Measurements from ENCODE around the gene LIN7A. TPM values are rescaled to one million over a fixed set of nuclear protein-coding genes. Genes with fewer than 3 reads are reported as not detected.

The LIN7A gene
- total and polyA plus RNA-seq, 2 of the 4 experiments (the other 2 are of a cell fraction), result 10.8 to 24.7 TPM

DNA sequence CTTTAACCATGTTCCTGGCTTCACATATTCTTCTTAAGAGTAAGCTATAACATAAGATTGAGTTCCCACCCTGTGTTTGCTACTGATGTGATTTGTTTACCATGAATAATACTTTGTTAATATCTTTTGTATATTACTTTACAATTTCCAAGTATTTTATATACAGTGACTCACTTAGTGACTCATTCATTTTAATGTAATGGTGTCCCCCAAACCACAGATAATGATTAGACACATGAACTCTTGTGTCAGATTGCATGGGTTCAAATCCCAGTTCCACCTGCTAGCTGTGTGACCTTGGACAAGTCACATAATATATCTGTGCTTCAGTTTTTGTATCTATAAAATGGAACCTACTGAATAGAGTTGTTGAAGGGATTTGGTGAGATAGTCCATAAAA lies 144.9 kb downstream of the LIN7A start:
- POLR2A ChIA-PET (ENCODE audit: unreplicated experiment), result no interaction called here
- no TSS peak for BruUV-seq (replicated peaks)
- Histone ChIP-seq H3K4me1 (ENCODE audit: control insufficient read depth, insufficient read depth, low read length) (no peaks in the 10 kb centered on the region), H3K27me3 (ENCODE audit: control insufficient read depth, insufficient read depth, low read length) (no peaks in the 10 kb centered on the region), H4K91ac (ENCODE audit: insufficient read depth, low read depth, low read length) (no peak overlapping the region), H3K9ac (ENCODE audit: low read depth, low read length) (no peak overlapping the region), H2BK15ac (ENCODE audit: low read depth, low read length) (no peak overlapping the region), H2AK5ac (ENCODE audit: low read depth, low read length) (no peak overlapping the region), H3K18ac (ENCODE audit: low read depth, low read length) (no peak overlapping the region), H3K9me3 (ENCODE audit: control insufficient read depth, insufficient read depth, low read length) (no peaks in the 10 kb centered on the region), H3K4me3 (ENCODE audit: insufficient read depth, low read depth, low read length) (no peak overlapping the region), H2BK5ac (ENCODE audit: low read depth, low read length, poor library complexity, severe bottlenecking) (no peak overlapping the region), H3K4me2 (ENCODE audit: low read depth, low read length) (no peak overlapping the region), H2BK120ac (ENCODE audit: low read depth, low read length) (no peak overlapping the region), H3K56ac (ENCODE audit: extremely low read depth, insufficient read depth, low read length) (no peak overlapping the region), H3K14ac (replicated peaks; ENCODE audit: low read depth, low read length) (no peak overlapping the region), H2AK9ac (replicated peaks; ENCODE audit: low read depth, low read length, poor library complexity) (no peak overlapping the region), H2AFZ (replicated peaks; ENCODE audit: low read length, poor library complexity) (no peak overlapping the region), H3K27ac (ENCODE audit: insufficient read depth, low read length) (no peak overlapping the region), H4K8ac (ENCODE audit: low read depth in 2 of 2, low read length in 2 of 2) (no peak overlapping the region), H4K5ac (ENCODE audit: low read depth, low read length) (no peak overlapping the region), H3K23ac (ENCODE audit: low read depth, low read length) (no peak overlapping the region), H3K79me1 (ENCODE audit: low read depth in 1 of 2, low read length in 2 of 2) (no peaks in the 10 kb centered on the region), H2BK20ac (ENCODE audit: low read depth, low read length) (no peak overlapping the region), H3K9me1 (ENCODE audit: insufficient read depth, low read length) (no peaks in the 10 kb centered on the region), H4K20me1 (ENCODE audit: insufficient read depth, low read length) (no peaks in the 10 kb centered on the region), H3K4ac (ENCODE audit: low read depth, low read length) (no peak overlapping the region), H3K36me3 (ENCODE audit: control insufficient read depth, insufficient read depth, low read length) (no peaks in the 10 kb centered on the region)
- CTCF ChIA-PET, result no interaction called here
- TF ChIP-seq SMC3 (IDR thresholded peaks at IDR 0.05; ENCODE audit: low read depth, low read length) (no peak), FOS (IDR thresholded peaks at IDR 0.05; ENCODE audit: low read depth, low read length) (peak; percentile 40; the same call in 1 of the 2 replicates)
- DNase-seq, result peak; percentile 56
- dilution Hi-C loops (cut with HindIII; ENCODE audit: low sequenced_read_pairs, unreplicated experiment) (no loop called here), in situ Hi-C loops (cut with MboI; ENCODE audit: low sequenced_read_pairs) (loop anchor here (25.0 kb wide), 1 partner anchor 1381 kb away; no protein-coding TSS in a partner anchor), intact Hi-C loops (cut with micrococcal nuclease) (no loop called here)
- ATAC-seq (ENCODE audit: low read depth), result peak; percentile 24; the same call in 1 of the 2 replicates

All from IMR-90 (cell line).